Stimulated activated CD8-positive, alpha-beta memory T cell treated with anti-CD3 and anti-CD28 coated beads, Interleukin-15, amount 100 ng/mL, for 24 hours (primary cell): ENCODE measurements around the gene OLFM1.
"Not testable (repeated sequence)": the region's sequence is repeated elsewhere in the genome, so short reads cannot be mapped to it uniquely, and the experiment has no call there.

Experiments
- DNase-seq: peaks from one replicate; pipeline ENCODE4 v3.0.0-alpha.2; 2020; ENCODE audit warnings: low read depth

Gene OLFM1

GRCh38 chr9:135107581-135108235, 20.2 kb downstream of the OLFM1 start:
- no peak for DNase-seq

DNA sequence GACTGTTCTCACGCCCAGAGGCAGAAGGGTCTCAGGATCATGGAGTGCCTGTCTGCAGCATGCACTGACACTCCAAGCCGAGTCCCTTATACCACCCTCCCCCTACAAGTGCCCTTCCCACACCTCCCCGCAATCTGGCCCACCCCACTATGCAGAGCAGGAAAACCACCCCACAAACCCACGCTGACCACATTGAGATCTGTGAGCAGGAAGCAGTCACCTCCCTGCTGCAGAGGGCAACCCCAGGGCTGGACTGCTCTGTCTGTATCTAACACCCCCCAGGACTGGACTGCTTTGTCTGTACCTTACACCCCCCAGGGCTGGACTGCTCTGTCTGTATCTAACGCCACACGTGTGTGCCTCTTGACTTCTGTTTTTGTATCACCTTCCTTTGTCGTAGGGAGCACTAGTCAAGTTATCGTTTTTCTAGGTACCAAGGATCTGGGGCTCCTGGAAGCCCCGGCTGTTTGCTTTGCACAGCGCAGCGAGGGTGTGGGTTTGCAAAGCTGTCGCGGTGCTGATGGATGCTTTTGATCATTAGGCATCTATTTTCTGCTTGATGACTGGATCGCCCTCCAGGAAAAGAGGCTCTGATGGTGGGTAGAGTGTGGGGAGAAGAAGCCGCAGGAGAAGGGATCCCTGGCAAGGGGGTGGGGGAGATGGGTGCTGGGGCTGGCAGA, 21.5 kb downstream of the OLFM1 start:
- no peak for DNase-seq

DNA sequence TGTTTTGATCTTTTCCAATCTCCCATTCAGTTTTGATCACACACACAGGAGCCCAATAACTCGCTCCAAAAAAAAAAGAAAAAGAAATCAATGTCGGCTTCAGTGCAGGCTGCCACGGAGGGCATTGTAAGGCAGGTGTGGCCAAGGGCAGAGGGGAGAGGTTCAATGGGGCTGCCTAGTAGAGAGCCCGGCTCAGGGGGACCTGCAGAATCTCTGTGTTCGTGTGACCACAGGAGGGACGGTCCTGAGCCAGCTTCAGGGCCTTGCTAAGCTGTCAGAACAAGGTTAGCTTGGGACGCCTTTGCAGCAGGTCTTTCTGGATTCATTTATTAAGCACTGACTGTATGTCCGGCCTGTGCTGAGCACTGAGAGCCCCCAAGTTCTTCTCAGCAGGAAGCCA, 22.2 kb downstream of the OLFM1 start:
- DNase-seq: no peak

DNA sequence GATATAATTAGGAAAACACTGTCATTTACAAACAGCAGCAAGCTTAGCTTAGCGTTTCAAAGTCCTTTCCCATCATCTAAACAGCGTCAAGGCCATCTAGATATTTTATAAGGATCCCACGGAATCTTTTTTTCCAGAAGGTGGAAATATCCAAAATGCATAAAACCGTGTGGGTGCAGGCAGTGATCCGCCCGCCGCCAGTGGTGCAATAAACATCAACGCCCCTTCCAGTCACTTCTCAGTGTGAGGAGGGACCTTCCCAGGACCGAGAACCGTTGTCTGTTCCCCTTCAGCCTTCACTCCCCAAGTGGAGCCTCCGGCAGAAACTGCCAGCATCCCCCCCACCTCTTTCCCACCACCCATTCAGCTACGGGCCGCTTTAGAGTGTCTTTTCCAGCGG, 22.9 kb downstream of the OLFM1 start:
- DNase-seq: no peak

GRCh38 chr9:135111600-135111999, 24.1 kb downstream of the OLFM1 start:
- not testable (repeated sequence) for DNase-seq

GRCh38 chr9:135116371-135116770, 28.9 kb downstream of the OLFM1 start:
- no peak for DNase-seq

DNA sequence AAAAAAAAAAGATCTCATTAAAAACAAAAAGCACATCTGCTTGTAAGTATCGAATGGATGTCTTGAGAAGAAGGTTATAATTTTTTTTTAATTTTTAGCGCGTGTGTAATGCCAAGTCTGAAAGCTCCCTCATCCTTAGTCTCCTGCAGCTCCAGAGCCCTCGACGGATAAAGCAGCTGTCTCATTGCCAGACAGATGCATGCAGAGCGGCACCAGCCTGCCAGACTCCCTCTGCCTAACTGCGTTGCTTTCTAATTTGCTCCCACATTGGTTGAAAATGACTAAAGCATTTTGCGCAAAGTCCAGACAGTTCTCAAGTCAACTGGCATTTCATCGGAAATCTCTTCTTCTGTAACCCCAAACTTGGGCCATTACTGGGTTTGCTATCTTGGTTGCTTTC, 29.4 kb downstream of the OLFM1 start:
- DNase-seq: no peak

DNA sequence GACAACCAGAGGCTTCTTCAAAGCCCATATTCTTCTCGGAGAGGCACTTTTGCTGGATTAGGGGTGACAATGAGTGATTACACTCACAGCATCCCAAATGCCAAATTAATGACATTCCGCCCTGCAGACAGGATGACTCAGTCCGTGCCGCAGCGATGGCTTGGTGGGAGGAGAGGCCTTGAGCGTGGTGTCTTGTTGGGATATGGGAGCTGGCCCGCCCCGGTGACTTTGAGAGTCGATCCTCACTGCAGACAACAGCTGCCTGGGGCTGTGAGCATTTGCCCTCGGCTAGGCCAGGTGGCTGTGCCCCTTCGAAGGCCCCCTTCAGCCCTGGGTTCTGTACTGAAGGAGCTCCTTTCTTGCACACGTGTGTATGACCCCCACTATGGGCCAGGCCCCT, 29.8 kb downstream of the OLFM1 start:
- DNase-seq: no peak

DNA sequence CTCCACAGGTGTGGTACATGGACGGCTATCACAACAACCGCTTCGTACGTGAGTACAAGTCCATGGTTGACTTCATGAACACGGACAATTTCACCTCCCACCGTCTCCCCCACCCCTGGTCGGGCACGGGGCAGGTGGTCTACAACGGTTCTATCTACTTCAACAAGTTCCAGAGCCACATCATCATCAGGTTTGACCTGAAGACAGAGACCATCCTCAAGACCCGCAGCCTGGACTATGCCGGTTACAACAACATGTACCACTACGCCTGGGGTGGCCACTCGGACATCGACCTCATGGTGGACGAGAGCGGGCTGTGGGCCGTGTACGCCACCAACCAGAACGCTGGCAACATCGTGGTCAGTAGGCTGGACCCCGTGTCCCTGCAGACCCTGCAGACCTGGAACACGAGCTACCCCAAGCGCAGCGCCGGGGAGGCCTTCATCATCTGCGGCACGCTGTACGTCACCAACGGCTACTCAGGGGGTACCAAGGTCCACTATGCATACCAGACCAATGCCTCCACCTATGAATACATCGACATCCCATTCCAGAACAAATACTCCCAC, 32.1 kb downstream of the OLFM1 start:
- no peak for DNase-seq

- DNase-seq: no peak
These were observed 32.8 kb downstream of the OLFM1 start for GRCh38 chr9:135120249-135120648.

- DNase-seq: no peak
These were observed 34.8 kb downstream of the OLFM1 start for GRCh38 chr9:135122316-135122715.

DNA sequence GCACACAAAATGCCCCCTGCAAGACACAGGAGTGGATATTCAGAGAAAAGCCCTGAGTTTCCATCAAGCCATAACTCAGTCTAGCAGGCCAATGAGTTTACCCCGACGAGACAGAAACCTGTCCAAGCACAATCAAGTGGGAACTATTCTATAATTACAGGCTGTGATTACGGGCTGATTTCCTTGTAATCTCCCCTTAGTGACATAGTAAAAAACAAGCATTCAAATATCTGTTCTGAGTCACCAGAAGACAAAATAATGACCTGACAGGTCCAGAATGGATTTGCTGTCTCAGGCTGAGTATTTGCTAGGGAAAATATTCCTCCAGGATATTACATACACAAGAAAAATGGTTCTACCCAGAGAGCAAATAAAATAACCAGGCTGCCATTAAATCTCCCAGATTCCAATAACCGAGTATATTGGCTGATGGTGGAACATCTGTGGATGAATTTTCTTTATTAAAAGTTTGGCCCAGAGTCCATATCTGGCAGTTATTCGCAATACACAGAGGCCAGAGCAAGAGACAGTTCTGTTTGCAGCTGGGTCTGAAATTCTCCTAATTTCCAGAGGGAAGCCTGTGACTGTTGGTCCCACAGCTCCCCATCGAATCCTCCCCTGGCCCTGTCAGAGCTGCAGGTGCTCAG, 35.8 kb downstream of the OLFM1 start:
- DNase-seq: no peak

GRCh38 chr9:135123773-135124134, 36.3 kb downstream of the OLFM1 start:
- DNase-seq: no peak

DNA sequence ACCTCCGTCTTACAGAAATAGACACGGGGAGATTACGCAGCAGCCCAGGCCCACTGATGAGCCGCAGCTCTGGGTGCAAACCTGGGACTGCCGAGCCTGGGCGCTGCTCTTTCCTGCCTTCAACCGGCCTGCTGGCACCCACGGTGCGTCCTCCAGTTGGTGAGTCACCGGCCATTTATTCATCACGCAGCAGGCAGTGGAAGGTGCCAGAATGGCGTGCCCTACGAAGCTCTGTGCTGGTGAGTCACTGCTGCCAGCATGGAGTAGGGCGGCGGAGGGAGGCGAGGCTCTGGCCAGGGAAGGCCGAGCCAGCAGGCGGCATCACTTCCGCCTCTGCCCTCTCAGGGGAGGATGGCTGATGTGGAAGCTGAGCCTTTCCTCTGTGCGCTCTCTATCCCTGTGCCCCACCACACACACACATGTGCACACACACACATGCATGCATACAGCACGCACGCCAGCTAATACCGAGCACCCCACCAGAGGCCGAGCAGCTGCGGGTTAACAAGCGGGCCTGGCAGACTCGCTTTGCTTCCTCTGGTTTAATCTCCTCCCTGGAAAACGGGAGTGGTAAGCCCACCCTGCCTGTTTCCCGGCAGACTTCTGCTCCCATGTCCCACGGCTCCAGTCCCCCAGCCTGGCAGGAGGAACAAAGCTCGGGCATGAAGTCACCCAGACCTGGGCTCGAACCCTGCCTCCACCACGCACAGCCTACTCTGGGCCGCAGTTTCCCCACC, 39.2 kb downstream of the OLFM1 start:
- no peak for DNase-seq

DNA sequence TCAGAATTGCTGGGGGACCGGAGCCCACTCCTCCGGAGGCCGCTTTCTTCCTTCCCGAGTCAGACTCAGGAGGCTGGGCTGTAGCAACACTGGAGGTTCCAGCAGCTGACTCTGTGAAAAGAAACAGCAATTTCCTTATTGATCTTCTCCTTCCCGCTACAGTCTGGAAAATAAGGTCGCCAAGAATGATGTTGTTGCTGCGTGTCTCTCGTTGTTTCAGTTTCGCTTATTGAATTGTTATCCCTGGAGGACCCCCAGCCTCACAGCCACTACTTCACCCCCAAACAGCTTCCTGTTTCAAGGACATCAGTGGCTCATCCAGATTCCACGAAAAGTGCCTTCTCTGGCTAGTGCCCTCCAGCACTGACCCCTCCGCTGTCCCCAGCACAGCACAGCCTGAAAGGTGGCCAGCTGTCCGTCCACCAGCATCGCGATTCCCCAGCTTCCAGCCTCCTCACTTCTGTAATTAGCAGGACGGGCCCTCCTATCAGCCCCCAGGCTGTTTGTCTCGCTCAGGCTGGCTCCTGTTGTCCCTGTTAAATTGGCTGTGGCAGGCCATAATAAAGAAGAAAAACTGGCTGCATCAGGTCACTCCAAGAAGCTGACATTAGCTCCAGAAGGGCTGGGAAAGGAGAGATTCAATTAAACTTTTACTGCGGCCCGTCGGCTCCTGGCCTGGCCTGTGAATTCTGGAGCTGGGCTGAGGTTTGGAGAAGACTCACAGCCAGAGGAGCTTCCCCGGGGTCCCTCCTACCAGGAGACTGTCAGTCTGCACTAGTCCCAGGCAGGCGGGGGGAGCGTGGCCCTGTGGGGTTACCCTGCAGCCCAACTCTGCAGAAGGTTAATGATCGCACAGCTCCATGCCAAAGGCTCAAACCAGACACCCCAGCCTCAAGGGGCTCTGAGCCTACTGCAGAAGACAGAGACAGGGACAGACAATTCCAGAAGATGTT, 40.5 kb downstream of the OLFM1 start:
- DNase-seq: no peak

- no peak for DNase-seq
These were observed 41.7 kb downstream of the OLFM1 start for GRCh38 chr9:135129137-135129695.

- DNase-seq: no peak
These were observed 42.9 kb downstream of the OLFM1 start for GRCh38 chr9:135130207-135130976.

DNA sequence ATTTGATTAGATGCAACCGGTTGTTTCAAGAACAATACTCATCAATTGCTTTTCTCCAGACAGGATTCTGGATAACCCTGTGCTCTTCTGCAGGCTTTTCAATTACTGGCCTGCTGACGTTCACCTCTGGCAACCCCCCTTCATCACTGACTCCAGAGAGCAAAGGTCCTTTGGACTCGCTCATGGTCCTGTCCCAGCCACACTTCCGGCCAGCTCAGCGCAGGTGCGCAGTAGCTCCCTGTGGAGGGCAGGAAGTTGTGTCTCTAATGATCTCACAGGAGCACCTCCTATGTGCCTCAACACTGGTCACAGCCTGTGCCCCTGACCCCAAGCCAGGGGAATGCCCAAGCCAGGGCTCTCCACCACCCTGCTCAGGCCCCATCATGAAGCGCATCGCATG, 44.0 kb downstream of the OLFM1 start:
- DNase-seq: no peak

DNA sequence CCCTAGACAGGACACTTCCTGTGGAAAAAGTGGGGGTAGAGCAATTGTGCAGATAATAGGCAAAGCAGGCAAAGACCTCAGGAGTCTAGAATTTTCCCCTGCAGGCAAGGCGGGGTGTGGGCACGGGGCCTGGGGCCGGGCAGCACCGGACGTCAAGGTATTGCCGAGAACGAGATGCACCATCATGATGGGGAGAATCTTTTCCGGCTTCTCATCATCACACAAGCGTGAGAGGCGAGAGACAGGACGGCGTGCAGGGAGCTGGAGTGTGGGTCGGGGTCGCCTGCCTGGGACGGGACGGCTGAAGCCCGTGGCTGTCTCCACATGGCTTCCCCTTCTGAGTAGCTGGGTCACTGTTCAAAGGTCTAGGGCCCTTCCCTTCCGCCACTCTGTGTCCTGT, 44.5 kb downstream of the OLFM1 start:
- DNase-seq: no peak
